ENCODE results near the gene GJA9.

GRCh38 chr1:38873027-38873969 is 8.1 kb downstream of the GJA9 start, which contains the start of gene MYCBP:
- TF ChIP-seq, protein P1, sequence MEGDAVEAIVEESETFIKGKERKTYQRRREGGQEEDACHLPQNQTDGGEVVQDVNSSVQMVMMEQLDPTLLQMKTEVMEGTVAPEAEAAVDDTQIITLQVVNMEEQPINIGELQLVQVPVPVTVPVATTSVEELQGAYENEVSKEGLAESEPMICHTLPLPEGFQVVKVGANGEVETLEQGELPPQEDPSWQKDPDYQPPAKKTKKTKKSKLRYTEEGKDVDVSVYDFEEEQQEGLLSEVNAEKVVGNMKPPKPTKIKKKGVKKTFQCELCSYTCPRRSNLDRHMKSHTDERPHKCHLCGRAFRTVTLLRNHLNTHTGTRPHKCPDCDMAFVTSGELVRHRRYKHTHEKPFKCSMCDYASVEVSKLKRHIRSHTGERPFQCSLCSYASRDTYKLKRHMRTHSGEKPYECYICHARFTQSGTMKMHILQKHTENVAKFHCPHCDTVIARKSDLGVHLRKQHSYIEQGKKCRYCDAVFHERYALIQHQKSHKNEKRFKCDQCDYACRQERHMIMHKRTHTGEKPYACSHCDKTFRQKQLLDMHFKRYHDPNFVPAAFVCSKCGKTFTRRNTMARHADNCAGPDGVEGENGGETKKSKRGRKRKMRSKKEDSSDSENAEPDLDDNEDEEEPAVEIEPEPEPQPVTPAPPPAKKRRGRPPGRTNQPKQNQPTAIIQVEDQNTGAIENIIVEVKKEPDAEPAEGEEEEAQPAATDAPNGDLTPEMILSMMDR (IDR thresholded peaks at IDR 0.05; ENCODE audit: insufficient read depth, low read length): no peak
- TF ChIP-seq REST (IDR thresholded peaks at IDR 0.05; ENCODE audit: insufficient replicate concordance, low read depth): no peak

Measured in HL-60 (cell line).